ENCODE results near the gene ST8SIA1. TPM values are rescaled to one million over a fixed set of nuclear protein-coding genes. Genes with fewer than 3 reads are reported as not detected.

ST8SIA1 gene
- total and polyA plus RNA-seq, 11 donors, result 0.60 to 5.7 (median 1.7) TPM

GRCh38 chr12:22282283-22282682 lies 52.2 kb downstream of the ST8SIA1 start:
- Histone ChIP-seq H3K27me3 (no peaks in the 10 kb centered on the region), H3K4me3 (peak overlapping the region in 4 of 12 donors; percentile 3 to 26 (median 16)), H3K4me1 (peaks cover 0 to 20% (median 0%) of the 10 kb centered on the region in 12 donors), H3K36me3 (no peaks in the 10 kb centered on the region), H3K9me3 (no peaks in the 10 kb centered on the region), H3K27ac (peak overlapping the region in 11 of 12 donors; percentile 20 to 83 (median 49))
- TF ChIP-seq CTCF (IDR thresholded peaks at IDR 0.05) (no peak), POLR2A (IDR thresholded peaks at IDR 0.05) (no peak)
- no peak for DNase-seq
- peak in 3 of 4 donors; percentile 33 to 72 (median 70) for ATAC-seq
- intact Hi-C loops (cut with DNase I), result no loop called here
- whole genome bisulfite sequencing, 4 donors, result 80 to 93% (median 86%) methylated on average over 6 of the region's 6 CpGs

- H3K4me1 ChIP-seq, result peaks cover 0 to 26% (median 0%) of the 10 kb centered on the region in 12 donors
- DNase-seq (no peak), ATAC-seq (no peak)
- intact Hi-C loops (cut with DNase I), result loop anchor here in 1 of 10 donors (10.0 kb wide), 1 partner anchor 48 kb away; no protein-coding TSS in a partner anchor
- H3K9me3 ChIP-seq, result no peaks in the 10 kb centered on the region
- H3K27me3 ChIP-seq, result no peaks in the 10 kb centered on the region
- 74 to 81% (median 80%) methylated on average over 3 of the region's 3 CpGs for WGBS, 4 donors
- TF ChIP-seq CTCF (IDR thresholded peaks at IDR 0.05), result no peak
- no peak for TF ChIP-seq POLR2A (IDR thresholded peaks at IDR 0.05)
- H3K36me3 ChIP-seq, result no peaks in the 10 kb centered on the region
- H3K27ac ChIP-seq, result peak overlapping the region in 3 of 12 donors; percentile 56 to 83 (median 72)
- no peak overlapping the region for H3K4me3 ChIP-seq
Measured at GRCh38 chr12:22276867-22277266, 57.6 kb downstream of the ST8SIA1 start.

- no peak overlapping the region for H3K4me3 ChIP-seq
- TF ChIP-seq CTCF (IDR thresholded peaks at IDR 0.05) (no peak), POLR2A (IDR thresholded peaks at IDR 0.05) (no peak)
- DNase-seq (no peak), ATAC-seq (peak in 2 of 4 donors; percentile 4)
- no peaks in the 10 kb centered on the region for H3K9me3 ChIP-seq
- no peaks in the 10 kb centered on the region for H3K27me3 ChIP-seq
- peaks cover 0 to 32% (median 0%) of the 10 kb centered on the region in 12 donors for H3K4me1 ChIP-seq
- intact Hi-C loops (cut with DNase I), result loop anchor here in 1 of 10 donors (10.0 kb wide), 1 partner anchor 48 kb away; no protein-coding TSS in a partner anchor
- peak overlapping the region in 10 of 12 donors; percentile 33 to 83 (median 56) for H3K27ac ChIP-seq
- WGBS, 4 donors, result 76 to 87% (median 77%) methylated on average over 5 of the region's 5 CpGs
- H3K36me3 ChIP-seq, result no peaks in the 10 kb centered on the region
Measured at GRCh38 chr12:22276313-22276712, 58.2 kb downstream of the ST8SIA1 start.

GRCh38 chr12:22275843-22276242 lies 58.7 kb downstream of the ST8SIA1 start:
- 48 to 77% (median 64%) methylated on average over 2 of the region's 2 CpGs for WGBS, 4 donors
- DNase-seq (peak; percentile 63 to 84 (median 77)), ATAC-seq (peak; percentile 86 to 98 (median 98))
- Histone ChIP-seq H3K27ac (peak overlapping the region in 10 of 12 donors; percentile 21 to 83 (median 56)), H3K4me1 (peaks cover 0 to 32% (median 0%) of the 10 kb centered on the region in 12 donors), H3K9me3 (no peaks in the 10 kb centered on the region), H3K27me3 (no peaks in the 10 kb centered on the region), H3K36me3 (no peaks in the 10 kb centered on the region), H3K4me3 (no peak overlapping the region)
- TF ChIP-seq POLR2A (IDR thresholded peaks at IDR 0.05) (no peak), CTCF (IDR thresholded peaks at IDR 0.05) (no peak)
- intact Hi-C loops (cut with DNase I), result loop anchor here in 1 of 10 donors (10.0 kb wide), 1 partner anchor 49 kb away; no protein-coding TSS in a partner anchor
